SHP77 (cell line): Measurements from ENCODE around the gene ERH.

Experiments
- DNase-seq, 2 experiments: peaks; one replicate each; lab custom pipeline; 2025; lab: John Stamatoyannopoulos, UW

ERH gene

GRCh38 chr14:69355607-69356281, 42.4 kb downstream of the ERH start:
- no peak for DNase-seq

DNA sequence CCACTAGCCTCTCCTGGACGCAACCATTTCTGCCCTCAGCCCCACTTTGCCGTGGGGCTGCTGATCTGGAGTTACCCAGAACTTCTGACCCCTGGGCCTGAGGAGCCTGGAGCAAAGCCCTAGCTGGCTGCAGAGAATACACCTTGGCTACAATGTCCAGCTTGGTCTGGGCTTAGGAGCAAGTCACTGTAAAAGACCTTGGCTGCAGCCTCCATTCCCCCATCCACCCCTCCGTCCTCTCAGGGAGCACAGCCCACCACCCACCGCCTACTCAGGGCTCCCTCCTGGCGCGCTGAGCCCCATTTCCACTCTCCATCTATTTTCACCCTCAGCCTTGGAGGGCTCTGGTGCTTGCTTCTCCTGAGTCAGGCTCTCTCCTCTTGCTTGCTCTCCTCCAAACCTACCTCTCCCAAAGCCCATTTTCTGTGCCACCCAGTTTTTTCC, 42.9 kb downstream of the ERH start:
- no peak for DNase-seq

DNA sequence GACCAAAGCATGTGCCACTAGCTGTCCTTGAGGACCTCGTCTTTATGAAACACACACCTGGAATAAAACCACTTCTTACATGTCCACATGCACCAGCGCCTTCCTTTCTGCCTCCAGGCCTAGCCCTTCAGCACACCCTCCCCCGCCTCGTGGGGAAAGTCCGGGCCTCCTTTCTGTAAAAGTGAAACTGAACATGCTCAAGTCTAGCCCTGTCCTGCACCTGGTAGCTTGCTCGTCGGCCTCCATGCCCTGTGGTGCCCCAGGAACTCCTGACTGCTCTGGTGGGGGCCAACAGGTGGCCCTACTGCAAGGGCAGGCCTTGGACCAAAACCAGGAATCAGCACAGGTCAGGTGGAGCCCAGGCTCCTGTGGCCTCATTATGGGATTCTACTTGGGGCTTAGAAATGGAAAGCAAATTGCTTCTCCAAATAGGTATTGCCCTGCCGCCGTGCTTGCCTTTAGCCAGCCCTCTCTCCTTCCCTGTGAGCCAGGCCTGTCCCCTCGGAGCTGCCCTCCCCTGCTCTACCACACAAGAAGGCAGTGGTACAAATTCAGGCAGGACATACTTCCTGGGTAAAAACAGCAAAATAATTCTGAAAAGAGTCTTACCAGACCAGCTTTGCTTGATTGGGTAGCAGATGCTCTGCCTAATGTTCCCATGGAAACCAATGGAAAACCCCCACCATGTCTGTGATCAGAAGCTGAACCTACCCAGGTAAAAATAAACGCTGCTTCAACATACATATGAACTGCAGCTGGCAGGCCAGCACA, 43.5 kb downstream of the ERH start:
- DNase-seq, result peak in 1 of 2 experiments; percentile 7

- no peak for DNase-seq
These were observed 44.9 kb downstream of the ERH start for GRCh38 chr14:69353168-69353567.

DNA sequence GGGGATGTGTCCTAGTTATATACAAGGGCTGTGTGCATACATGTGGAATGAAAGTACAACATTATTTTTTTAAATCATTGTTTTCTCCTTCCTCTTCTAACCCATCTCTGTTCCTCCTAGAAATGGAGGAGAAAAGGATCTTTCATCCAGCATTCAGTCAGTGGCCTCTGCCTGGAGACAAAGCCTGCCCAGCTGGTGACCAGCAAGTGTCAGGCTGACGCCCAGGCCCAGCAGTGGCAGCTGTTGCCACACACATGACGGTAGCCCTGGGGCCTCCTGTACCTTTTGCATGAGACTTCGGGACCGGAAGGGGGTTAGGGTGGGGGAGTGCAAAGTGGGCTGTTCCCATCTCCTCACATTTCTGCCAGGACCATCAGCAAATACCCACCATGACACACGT, 46.2 kb downstream of the ERH start:
- no peak for DNase-seq

DNA sequence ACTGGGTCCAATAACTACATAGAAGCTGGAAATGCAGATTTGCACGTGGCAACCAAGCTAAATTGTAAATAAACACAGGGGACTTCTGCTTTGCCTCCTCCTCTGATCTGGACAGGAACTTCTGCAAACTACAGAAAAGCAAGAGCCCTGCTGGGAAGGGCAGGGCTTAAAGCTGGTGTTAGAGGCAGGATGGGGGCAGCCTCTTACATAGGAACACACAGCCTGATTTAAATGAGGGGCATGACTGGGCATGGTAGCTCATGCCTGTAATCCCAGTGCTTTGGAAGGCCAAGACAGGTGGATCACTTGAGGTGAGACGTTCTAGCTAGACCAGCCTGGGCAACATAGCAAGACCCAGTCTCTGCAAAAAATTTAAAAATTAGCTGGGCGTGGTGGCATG, 46.7 kb downstream of the ERH start:
- no peak for DNase-seq

DNA sequence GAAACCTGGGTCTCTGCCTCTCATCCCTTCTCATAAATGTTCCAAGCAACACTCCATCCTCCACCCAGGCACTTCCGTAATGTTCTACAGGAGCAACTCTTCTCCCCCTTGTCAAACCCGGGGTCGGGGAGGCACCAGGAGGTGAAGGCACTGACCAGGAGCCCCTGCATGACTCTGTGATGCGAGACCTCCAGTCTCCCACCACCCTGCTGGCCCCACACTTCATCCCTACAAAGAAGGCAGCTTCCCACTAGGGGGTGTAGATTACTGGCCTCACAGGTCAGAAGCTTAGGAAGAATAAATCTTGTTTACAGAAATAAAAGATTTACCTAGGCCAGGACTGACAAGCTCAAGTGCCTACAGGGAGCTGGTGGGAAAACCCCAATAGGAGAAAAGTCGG, 47.2 kb downstream of the ERH start:
- no peak for DNase-seq

- DNase-seq, result no peak
These were observed 48.9 kb downstream of the ERH start for GRCh38 chr14:69349091-69349777.

DNA sequence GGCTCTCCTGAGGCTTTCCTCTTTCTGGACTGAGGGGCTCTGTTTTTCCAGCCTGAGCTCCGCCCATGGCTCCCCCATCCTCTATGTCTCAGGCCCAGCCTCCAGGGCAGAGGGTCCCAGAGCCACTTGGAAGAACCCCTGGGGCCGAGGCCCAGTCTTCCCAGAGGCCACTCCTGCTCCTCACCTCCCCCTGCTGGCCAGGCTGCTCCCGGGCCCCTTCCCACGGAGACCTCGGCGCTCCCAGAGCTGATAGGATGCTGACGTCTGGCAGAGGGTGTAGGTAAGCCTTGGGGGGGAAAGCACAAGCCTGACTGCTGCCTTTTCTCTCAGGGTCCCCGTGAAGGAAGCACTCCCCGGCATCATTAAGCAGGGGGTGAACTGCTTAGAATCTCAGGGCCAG, 51.4 kb downstream of the ERH start:
- DNase-seq, result peak in 1 of 2 experiments; percentile 25

- DNase-seq, result no peak
These were observed 52.7 kb downstream of the ERH start for GRCh38 chr14:69345402-69345801.

DNA sequence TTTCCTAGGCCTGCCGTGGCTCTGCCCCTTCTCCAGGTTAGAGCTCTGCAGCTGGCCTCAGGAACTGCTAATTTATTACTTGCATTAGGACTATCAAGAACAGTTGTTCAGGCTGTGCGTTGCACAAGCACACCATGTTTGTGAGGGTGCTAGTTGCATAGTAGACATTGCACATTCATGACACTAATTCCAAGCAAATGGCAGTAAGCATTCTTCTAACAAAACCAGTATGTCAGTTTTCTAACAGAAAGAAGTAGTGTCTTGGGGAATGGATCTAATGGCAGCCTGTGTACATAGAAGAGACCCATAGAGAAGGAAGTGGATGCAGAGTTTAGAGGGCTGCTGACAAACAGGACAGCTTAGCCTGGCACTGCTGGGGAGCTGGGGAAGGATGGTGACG, 53.9 kb downstream of the ERH start:
- no peak for DNase-seq

- no peak for DNase-seq
These were observed 55.1 kb downstream of the ERH start for GRCh38 chr14:69342928-69343525.

GRCh38 chr14:69339426-69339825, 58.7 kb downstream of the ERH start:
- DNase-seq, result no peak

GRCh38 chr14:69337984-69338383, 60.1 kb downstream of the ERH start:
- no peak for DNase-seq

GRCh38 chr14:69335371-69335771, 62.7 kb downstream of the ERH start:
- no peak for DNase-seq

- no peak for DNase-seq
These were observed 63.5 kb downstream of the ERH start for GRCh38 chr14:69334576-69334975.

GRCh38 chr14:69333791-69334337, 64.2 kb downstream of the ERH start:
- no peak for DNase-seq

- no peak for DNase-seq
These were observed 65.2 kb downstream of the ERH start for GRCh38 chr14:69332782-69333395.

DNA sequence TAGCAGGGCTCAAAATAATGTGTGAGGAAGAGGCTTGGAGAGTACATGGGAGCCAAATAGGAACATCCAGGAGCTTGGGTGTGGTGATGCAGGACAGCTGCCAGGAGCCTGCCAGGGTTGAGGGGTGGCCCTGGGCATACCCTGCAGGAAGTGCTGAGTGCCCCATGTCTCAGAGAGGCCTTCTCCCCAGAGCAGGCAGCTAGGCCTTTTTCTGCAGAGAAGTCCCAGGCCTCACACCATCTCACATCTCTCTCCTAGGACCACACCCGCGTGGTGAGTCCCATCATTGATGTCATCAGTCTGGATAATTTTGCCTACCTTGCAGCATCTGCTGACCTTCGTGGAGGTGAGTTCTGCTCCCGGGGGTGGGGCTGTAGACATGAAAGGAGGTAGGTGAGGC, 66.9 kb downstream of the ERH start:
- DNase-seq, result no peak
